A204.1 (cell line): Measurements from ENCODE around the gene GPR39.

Source experiments
- FAIRE-seq: peaks from 2 replicates; lab custom pipeline; 2012; peaks lifted over from hg19 to GRCh38; lab: Jason Lieb, UNC

GPR39 gene

GRCh38 chr2:132605236-132606180, 188.9 kb downstream of the GPR39 start:
- FAIRE-seq: no peak

GRCh38 chr2:132606649-132607048, 190.0 kb downstream of the GPR39 start:
- no peak for FAIRE-seq

- no peak for FAIRE-seq
These were observed 191.0 kb downstream of the GPR39 start for GRCh38 chr2:132607426-132608090.

GRCh38 chr2:132608311-132608710, 191.7 kb downstream of the GPR39 start:
- no peak for FAIRE-seq

- no peak for FAIRE-seq
These were observed 192.7 kb downstream of the GPR39 start for GRCh38 chr2:132609101-132609890.

- no peak for FAIRE-seq
These were observed 195.1 kb downstream of the GPR39 start for GRCh38 chr2:132611719-132612118.

- no peak for FAIRE-seq
These were observed 198.9 kb downstream of the GPR39 start for GRCh38 chr2:132615329-132616085.

- no peak for FAIRE-seq
These were observed 201.4 kb downstream of the GPR39 start for GRCh38 chr2:132617989-132618388.

GRCh38 chr2:132618734-132619133, 202.1 kb downstream of the GPR39 start:
- no peak for FAIRE-seq

- FAIRE-seq: no peak
These were observed 203.5 kb downstream of the GPR39 start for GRCh38 chr2:132620115-132620514.

GRCh38 chr2:132621131-132621875, 204.7 kb downstream of the GPR39 start:
- FAIRE-seq: no peak

- no peak for FAIRE-seq
These were observed 206.7 kb downstream of the GPR39 start for GRCh38 chr2:132623096-132623839.

GRCh38 chr2:132627536-132627935, 210.9 kb downstream of the GPR39 start:
- FAIRE-seq: no peak

- no peak for FAIRE-seq
These were observed 215.5 kb downstream of the GPR39 start for GRCh38 chr2:132632000-132632649.

GRCh38 chr2:132633635-132634034, 217.0 kb downstream of the GPR39 start:
- FAIRE-seq: no peak

GRCh38 chr2:132636346-132636745, 219.7 kb downstream of the GPR39 start:
- FAIRE-seq: no peak

GRCh38 chr2:132638313-132639040, 221.9 kb downstream of the GPR39 start:
- no peak for FAIRE-seq

- no peak for FAIRE-seq
These were observed 223.5 kb downstream of the GPR39 start for GRCh38 chr2:132640116-132640515.

GRCh38 chr2:132641819-132642218, 225.2 kb downstream of the GPR39 start:
- no peak for FAIRE-seq
